Ishikawa (cell line): ENCODE measurements around the gene RGP1.

Source experiments
- CEBPB ChIP-seq: IDR thresholded peaks from 2 replicates; pipeline ENCODE4 v1.6.1; 2012
- CREB1 ChIP-seq: IDR thresholded peaks from 2 replicates; pipeline ENCODE4 v1.6.1; 2012; ENCODE audit warnings: low read depth
- EGR1 ChIP-seq: IDR thresholded peaks from 2 replicates; pipeline ENCODE4 v1.6.1; 2012
- EP300 ChIP-seq: IDR thresholded peaks from 2 replicates; pipeline ENCODE4 v1.6.1; 2012; ENCODE audit warnings: borderline replicate concordance
- FOXM1 ChIP-seq: IDR thresholded peaks from 2 replicates; pipeline ENCODE4 v1.6.1; 2012; ENCODE audit warnings: low read depth, borderline replicate concordance
- NFIC ChIP-seq: IDR thresholded peaks from 2 replicates; pipeline ENCODE4 v1.6.1; 2012
- RAD21 ChIP-seq: IDR thresholded peaks from 2 replicates; pipeline ENCODE4 v1.6.1; 2012; ENCODE audit warnings: low read depth
- TAF1 ChIP-seq: IDR thresholded peaks from 2 replicates; pipeline ENCODE4 v1.6.1; 2012; ENCODE audit warnings: low read depth, mild to moderate bottlenecking
- TCF12 ChIP-seq: IDR thresholded peaks from 2 replicates; pipeline ENCODE4 v1.6.1; 2012; ENCODE audit warnings: low read depth
- TEAD4 ChIP-seq: IDR thresholded peaks from 2 replicates; pipeline ENCODE4 v1.6.1; 2012
- TF ChIP-seq, protein P1 (sequence below): IDR thresholded peaks from 2 replicates; pipeline ENCODE4 v1.6.1; 2012
- TF ChIP-seq, protein P2 (sequence below): IDR thresholded peaks from 2 replicates; pipeline ENCODE4 v1.6.1; 2012; ENCODE audit warnings: low read depth, mild to moderate bottlenecking

DNA sequence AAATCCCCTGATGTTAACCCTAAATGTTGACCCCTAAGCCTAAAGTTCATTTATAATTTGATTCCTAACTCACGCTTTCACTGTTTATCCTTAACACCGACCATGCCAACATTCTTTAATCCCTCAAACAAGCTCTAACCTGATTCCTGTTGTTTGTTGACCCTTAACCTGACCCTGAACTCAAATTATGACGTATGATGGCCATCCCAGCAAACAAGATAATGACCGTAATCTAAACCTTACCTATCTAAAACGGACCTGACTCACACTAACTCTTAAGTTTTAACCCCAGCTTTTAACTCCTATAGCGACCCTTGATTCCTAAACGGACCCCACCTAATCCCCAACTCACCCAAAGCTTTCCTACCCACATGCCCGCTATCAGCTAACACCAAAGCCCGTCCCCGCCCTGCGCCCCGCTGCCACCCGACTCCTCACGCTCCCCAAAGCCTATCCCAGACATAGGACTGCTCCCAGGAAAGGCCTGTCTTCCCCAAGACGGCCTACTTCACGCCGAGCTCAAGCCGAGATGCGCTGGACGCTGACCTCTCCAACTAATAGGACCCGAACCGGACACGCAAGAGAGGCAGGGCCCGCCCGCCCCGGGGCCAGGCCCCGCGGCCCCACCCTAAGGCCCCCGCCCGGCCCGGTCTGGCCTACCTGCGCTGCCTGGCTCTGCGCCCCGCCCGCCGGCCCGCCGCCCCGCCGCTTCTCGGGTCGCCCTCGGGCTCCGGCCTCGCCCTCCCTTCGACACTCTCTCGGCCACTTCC, 17.5 kb upstream of the RGP1 start:
- TF ChIP-seq EP300 (no peak), RAD21 (no peak), TCF12 (no peak), CREB1 (no peak), TEAD4 (no peak), FOXM1 (no peak), TAF1 (no peak; the same call in 1 of the 2 replicates), CEBPB (no peak), NFIC (no peak), EGR1 (no peak)
- TF ChIP-seq, protein P1, sequence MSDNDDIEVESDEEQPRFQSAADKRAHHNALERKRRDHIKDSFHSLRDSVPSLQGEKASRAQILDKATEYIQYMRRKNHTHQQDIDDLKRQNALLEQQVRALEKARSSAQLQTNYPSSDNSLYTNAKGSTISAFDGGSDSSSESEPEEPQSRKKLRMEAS = no peak
- TF ChIP-seq, protein P2, sequence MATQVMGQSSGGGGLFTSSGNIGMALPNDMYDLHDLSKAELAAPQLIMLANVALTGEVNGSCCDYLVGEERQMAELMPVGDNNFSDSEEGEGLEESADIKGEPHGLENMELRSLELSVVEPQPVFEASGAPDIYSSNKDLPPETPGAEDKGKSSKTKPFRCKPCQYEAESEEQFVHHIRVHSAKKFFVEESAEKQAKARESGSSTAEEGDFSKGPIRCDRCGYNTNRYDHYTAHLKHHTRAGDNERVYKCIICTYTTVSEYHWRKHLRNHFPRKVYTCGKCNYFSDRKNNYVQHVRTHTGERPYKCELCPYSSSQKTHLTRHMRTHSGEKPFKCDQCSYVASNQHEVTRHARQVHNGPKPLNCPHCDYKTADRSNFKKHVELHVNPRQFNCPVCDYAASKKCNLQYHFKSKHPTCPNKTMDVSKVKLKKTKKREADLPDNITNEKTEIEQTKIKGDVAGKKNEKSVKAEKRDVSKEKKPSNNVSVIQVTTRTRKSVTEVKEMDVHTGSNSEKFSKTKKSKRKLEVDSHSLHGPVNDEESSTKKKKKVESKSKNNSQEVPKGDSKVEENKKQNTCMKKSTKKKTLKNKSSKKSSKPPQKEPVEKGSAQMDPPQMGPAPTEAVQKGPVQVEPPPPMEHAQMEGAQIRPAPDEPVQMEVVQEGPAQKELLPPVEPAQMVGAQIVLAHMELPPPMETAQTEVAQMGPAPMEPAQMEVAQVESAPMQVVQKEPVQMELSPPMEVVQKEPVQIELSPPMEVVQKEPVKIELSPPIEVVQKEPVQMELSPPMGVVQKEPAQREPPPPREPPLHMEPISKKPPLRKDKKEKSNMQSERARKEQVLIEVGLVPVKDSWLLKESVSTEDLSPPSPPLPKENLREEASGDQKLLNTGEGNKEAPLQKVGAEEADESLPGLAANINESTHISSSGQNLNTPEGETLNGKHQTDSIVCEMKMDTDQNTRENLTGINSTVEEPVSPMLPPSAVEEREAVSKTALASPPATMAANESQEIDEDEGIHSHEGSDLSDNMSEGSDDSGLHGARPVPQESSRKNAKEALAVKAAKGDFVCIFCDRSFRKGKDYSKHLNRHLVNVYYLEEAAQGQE = no peak
